ENCODE results near the gene HSPA14. TPM values are rescaled to one million over a fixed set of nuclear protein-coding genes. Genes with fewer than 3 reads are reported as not detected.

HSPA14 gene
- total and polyA plus RNA-seq, 2 experiments from 2014 or later, result 14.9 to 21.0 TPM

DNA sequence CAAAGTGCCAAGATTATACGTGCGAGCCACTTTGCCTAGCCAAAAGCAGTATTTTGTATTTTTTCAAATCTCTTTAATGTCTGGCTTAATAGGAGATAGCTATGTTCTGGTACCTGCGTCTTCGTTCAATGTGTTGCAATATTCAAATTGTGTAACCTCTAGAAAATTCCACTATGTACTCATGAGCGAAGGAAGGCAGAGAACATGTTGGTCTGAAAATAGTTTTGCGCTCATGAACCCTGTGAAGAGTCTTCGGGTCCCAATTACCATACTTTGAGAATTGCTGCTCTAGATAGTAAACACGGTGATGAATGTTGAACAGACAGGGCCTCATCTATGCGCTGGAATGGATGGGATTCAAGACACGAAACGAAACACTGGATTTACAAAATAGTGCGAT is 37.8 kb downstream of the HSPA14 start:
- Histone ChIP-seq H3K9ac (no peak overlapping the region), H3K27me3 (replicated peaks; ENCODE audit: insufficient read depth) (no peaks in the 10 kb centered on the region), H3K79me2 (ENCODE audit: insufficient read depth) (peaks cover 43% of the 10 kb centered on the region), H3F3A (ENCODE audit: insufficient read depth) (peaks cover 24% of the 10 kb centered on the region), H2AFZ (no peak overlapping the region), H3K9me3 (ENCODE audit: low read depth) (no peaks in the 10 kb centered on the region), H3K27ac (no peak overlapping the region), H3K9me2 (ENCODE audit: insufficient read depth) (no peaks in the 10 kb centered on the region), H4K20me1 (ENCODE audit: insufficient read depth) (no peaks in the 10 kb centered on the region), H3K4me3 (no peak overlapping the region), H3K4me1 (ENCODE audit: insufficient read depth) (peaks cover 37% of the 10 kb centered on the region), H3K4me2 (ENCODE audit: unreplicated experiment) (no peak overlapping the region), H3K36me3 (ENCODE audit: low read depth) (0 out of 2 replicates have a peak, but pooled peaks cover 5% of the 10 kb centered on the region)
- in situ Hi-C loops (cut with MboI), result no loop called here
- no peak for DNase-seq
- 98 to 100% methylated on average over 12 of the region's 12 CpGs for WGBS, 2 experiments (ENCODE audit: low coverage in 1 of 2, low lambda C conversion rate in 2 of 2, missing lambda C conversion rate in 2 of 2)
- TF ChIP-seq EZH2phosphoT487 (IDR thresholded peaks at IDR 0.05; ENCODE audit: insufficient read depth, low read depth) (no peak), EZH2 (IDR thresholded peaks at IDR 0.05; ENCODE audit: insufficient read depth, poor library complexity, severe bottlenecking) (no peak)

GRCh38 chr10:14876764-14877163 is 38.7 kb downstream of the HSPA14 start:
- no peak for DNase-seq
- Histone ChIP-seq H3K9me3 (ENCODE audit: low read depth) (no peaks in the 10 kb centered on the region), H3K4me2 (ENCODE audit: unreplicated experiment) (no peak overlapping the region), H3F3A (ENCODE audit: insufficient read depth) (peaks cover 24% of the 10 kb centered on the region), H3K9ac (no peak overlapping the region), H4K20me1 (ENCODE audit: insufficient read depth) (no peaks in the 10 kb centered on the region), H3K27ac (no peak overlapping the region), H3K9me2 (ENCODE audit: insufficient read depth) (no peaks in the 10 kb centered on the region), H3K4me1 (ENCODE audit: insufficient read depth) (peaks cover 37% of the 10 kb centered on the region), H3K79me2 (ENCODE audit: insufficient read depth) (peaks cover 51% of the 10 kb centered on the region), H2AFZ (no peak overlapping the region), H3K4me3 (peak overlapping the region; percentile 82; the same call in 1 of the 2 replicates), H3K27me3 (replicated peaks; ENCODE audit: insufficient read depth) (no peaks in the 10 kb centered on the region), H3K36me3 (ENCODE audit: low read depth) (no peaks in the 10 kb centered on the region)
- WGBS, 2 experiments (ENCODE audit: low coverage in 1 of 2, low lambda C conversion rate in 2 of 2, missing lambda C conversion rate in 2 of 2), result 98 to 99% methylated on average over 9 of the region's 9 CpGs
- TF ChIP-seq EZH2 (IDR thresholded peaks at IDR 0.05; ENCODE audit: insufficient read depth, poor library complexity, severe bottlenecking) (no peak), EZH2phosphoT487 (IDR thresholded peaks at IDR 0.05; ENCODE audit: insufficient read depth, low read depth) (no peak)
- in situ Hi-C loops (cut with MboI), result no loop called here

GRCh38 chr10:14878266-14879123 is 40.4 kb downstream of the HSPA14 start, which contains the start of gene SUV39H2:
Gene SUV39H2, plus strand, starts transcription at chr10:14878866. Its CDS starts 23 bp downstream, at chr10:14878889.
- Histone ChIP-seq H3K4me1 (ENCODE audit: insufficient read depth) (peaks cover 25% of the 10 kb centered on the region), H3K4me2 (ENCODE audit: unreplicated experiment) (peak within 1 kb of the TSS; percentile 98), H3K9me2 (ENCODE audit: insufficient read depth) (no peaks in the 10 kb centered on the region), H3K27me3 (replicated peaks; ENCODE audit: insufficient read depth) (no peaks in the 10 kb centered on the region), H3K9me3 (ENCODE audit: low read depth) (no peaks in the 10 kb centered on the region), H3K4me3 (peak within 1 kb of the TSS; percentile 82), H3K9ac (peak within 1 kb of the TSS; percentile 89), H3K79me2 (ENCODE audit: insufficient read depth) (peaks cover 69% of the 10 kb centered on the region), H3K36me3 (ENCODE audit: low read depth) (no peaks in the 10 kb centered on the region), H4K20me1 (ENCODE audit: insufficient read depth) (no peaks in the 10 kb centered on the region), H2AFZ (peak within 1 kb of the TSS; percentile 89), H3F3A (ENCODE audit: insufficient read depth) (peaks cover 12% of the 10 kb centered on the region), H3K27ac (peak within 1 kb of the TSS; percentile 84)
- peak; percentile 99 for DNase-seq
- WGBS, 2 experiments (ENCODE audit: low coverage in 1 of 2, low lambda C conversion rate in 2 of 2, missing lambda C conversion rate in 2 of 2), result 1% methylated on average over 46 to 62 of the region's 102 CpGs
- in situ Hi-C loops (cut with MboI), result no loop called here
- no peak for TF ChIP-seq EZH2phosphoT487 (IDR thresholded peaks at IDR 0.05; ENCODE audit: insufficient read depth, low read depth)
- no peak for TF ChIP-seq EZH2 (IDR thresholded peaks at IDR 0.05; ENCODE audit: insufficient read depth, poor library complexity, severe bottlenecking)

DNA sequence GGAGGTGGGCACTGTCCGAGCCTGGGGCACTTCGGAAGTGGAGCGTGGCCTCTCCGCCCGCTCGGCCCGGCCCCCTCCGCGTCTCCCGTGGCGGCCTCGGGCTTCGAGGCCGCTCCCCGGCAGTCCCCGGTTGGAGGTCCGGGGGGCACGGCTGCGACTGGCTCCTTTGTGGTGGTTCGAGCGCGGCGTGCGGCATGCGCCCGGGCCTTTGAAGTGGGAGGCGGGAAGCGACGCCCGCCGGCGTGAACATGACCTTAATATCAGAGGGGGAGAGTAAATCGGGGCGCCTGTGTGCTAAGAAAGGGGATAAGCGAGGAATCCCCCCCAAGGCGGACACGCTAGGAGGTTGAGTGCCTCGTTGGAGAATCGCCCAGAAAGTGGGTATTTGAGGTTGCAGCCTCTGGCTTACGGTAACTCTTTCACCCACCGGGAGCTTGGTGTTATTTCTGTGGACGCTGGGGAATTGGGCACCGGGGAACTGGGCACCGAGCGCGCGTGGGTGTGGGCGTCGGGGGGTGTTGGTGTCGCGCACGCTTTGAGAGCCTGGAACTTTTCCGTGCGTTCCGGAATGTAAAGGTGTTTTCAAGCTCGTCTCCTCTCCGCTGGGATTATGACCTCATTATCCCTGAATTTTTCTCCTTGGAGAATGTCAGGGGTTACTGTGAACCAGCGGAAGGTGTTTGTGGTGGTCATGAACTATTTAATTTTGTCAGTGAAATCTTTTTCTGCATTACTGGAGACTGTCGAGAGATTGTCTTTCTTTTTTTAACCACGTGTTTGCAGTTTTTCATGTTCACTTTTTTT is 41.2 kb downstream of the HSPA14 start:
- peak overlapping the region; percentile 89 for H2AFZ ChIP-seq
- H3K4me1 ChIP-seq (ENCODE audit: insufficient read depth), result peaks cover 21% of the 10 kb centered on the region; the same call in 1 of the 2 replicates
- TF ChIP-seq EZH2 (IDR thresholded peaks at IDR 0.05; ENCODE audit: insufficient read depth, poor library complexity, severe bottlenecking) (no peak), EZH2phosphoT487 (IDR thresholded peaks at IDR 0.05; ENCODE audit: insufficient read depth, low read depth) (no peak)
- H3K9ac ChIP-seq, result peak overlapping the region; percentile 89
- peak overlapping the region; percentile 80 for H3K4me2 ChIP-seq (ENCODE audit: unreplicated experiment)
- H3K9me3 ChIP-seq (ENCODE audit: low read depth), result no peaks in the 10 kb centered on the region
- H3K27ac ChIP-seq, result peak overlapping the region; percentile 46
- H3K4me3 ChIP-seq, result peak overlapping the region; percentile 82
- no peaks in the 10 kb centered on the region for H4K20me1 ChIP-seq (ENCODE audit: insufficient read depth)
- H3F3A ChIP-seq (ENCODE audit: insufficient read depth), result peaks cover 6% of the 10 kb centered on the region; the same call in 1 of the 2 replicates
- 0 to 1% methylated on average over 54 to 60 of the region's 60 CpGs for WGBS, 2 experiments (ENCODE audit: low coverage in 1 of 2, low lambda C conversion rate in 2 of 2, missing lambda C conversion rate in 2 of 2)
- H3K36me3 ChIP-seq (ENCODE audit: low read depth), result no peaks in the 10 kb centered on the region
- in situ Hi-C loops (cut with MboI), result no loop called here
- DNase-seq, result peak; percentile 66
- H3K27me3 ChIP-seq (replicated peaks; ENCODE audit: insufficient read depth), result no peaks in the 10 kb centered on the region
- H3K9me2 ChIP-seq (ENCODE audit: insufficient read depth), result no peaks in the 10 kb centered on the region
- H3K79me2 ChIP-seq (ENCODE audit: insufficient read depth), result peaks cover 77% of the 10 kb centered on the region
